Measurements from ENCODE around the gene ASTN2. TPM values are rescaled to one million over a fixed set of nuclear protein-coding genes. Genes with fewer than 3 reads are reported as not detected.
"Not testable (repeated sequence)": the region's sequence is repeated elsewhere in the genome, so short reads cannot be mapped to it uniquely, and the experiment has no call there.

Gene ASTN2
- total RNA-seq, 3 donors from 2014 or later: 1.7 to 1.8 (median 1.7) TPM

DNA sequence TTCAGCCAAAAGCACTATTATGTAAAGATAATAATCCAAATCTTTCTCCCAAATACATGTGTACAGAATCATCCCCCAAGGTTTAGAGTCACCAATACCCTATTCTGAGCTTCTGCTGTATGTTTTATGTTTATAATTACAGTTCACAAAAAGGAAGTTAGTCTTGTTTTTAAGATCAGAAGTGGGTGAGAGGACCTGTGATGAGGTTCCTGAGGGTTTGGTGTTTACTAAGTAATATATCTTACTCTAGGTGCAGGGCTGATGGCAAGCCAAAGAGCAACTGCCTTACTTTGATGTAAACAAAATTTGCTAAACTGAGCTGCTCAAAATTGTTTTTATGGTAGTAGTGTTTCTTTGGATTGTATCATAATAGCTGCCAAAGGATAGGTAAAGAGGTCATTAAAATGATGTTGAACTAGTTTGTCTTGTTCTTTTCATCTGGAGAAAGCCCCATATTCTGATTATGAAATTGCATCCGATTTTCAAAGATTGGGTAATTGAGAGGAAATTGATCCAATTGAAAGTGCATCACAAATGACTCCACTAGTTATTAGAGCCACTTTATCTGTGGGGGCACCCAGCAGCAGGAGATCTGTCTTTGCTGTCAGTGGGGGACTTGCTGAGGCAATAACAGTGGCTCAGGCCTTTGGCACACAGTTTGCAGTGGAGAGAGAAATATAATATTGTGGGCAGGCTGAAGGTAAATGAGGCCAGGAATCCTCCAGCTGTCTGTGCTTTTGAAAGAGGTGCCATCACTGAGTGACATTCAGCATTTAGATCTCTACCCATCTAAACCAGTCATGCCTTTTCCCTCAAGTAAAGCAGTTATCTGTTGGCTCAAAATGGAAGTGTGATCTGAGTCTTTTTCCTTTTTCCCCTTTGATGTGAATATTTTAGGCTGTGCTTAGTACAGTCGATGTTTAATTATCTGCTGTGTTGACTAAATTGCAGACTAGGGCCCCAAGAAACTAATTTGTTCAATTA is 713.7 kb downstream of the ASTN2 start:
- H3K36me3 Mint-ChIP-seq (ENCODE audit: insufficient read depth): peaks cover 50% of the 10 kb centered on the region
- peak; percentile 21 to 48 for ATAC-seq
- no peaks in the 10 kb centered on the region for H3K27me3 Mint-ChIP-seq (ENCODE audit: low read depth)
- peak overlapping the region; percentile 33 for H3K4me3 Mint-ChIP-seq
- peaks cover 5% of the 10 kb centered on the region for H3K9me3 Mint-ChIP-seq
- H3K4me1 Mint-ChIP-seq (ENCODE audit: low read depth): peaks cover 38% of the 10 kb centered on the region
- no peak for DNase-seq

DNA sequence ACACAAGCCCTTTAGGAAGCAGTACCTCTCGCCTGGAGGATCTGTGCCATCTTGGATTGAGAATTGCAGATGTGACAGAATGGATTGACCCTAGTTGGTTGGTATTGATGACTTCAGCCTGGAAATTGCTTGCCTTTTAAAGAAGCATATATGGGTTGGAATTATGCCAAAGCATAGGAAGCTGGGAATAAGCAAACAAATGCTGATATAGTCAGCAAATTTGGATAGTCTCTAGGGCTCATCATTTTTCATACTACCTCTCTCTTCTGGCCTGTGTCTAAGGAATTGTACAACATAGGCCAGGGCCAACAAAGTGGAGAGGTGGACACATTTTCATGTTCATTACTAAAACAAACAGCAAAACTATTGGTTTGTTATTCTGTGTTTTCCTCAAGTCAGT is 714.6 kb downstream of the ASTN2 start:
- DNase-seq (no peak), ATAC-seq (no peak)
- peaks cover 51% of the 10 kb centered on the region for H3K36me3 Mint-ChIP-seq (ENCODE audit: insufficient read depth)
- H3K4me3 Mint-ChIP-seq: no peak overlapping the region
- no peaks in the 10 kb centered on the region for H3K27me3 Mint-ChIP-seq (ENCODE audit: low read depth)
- peaks cover 46% of the 10 kb centered on the region for H3K4me1 Mint-ChIP-seq (ENCODE audit: low read depth)
- H3K9me3 Mint-ChIP-seq: peaks cover 5% of the 10 kb centered on the region

DNA sequence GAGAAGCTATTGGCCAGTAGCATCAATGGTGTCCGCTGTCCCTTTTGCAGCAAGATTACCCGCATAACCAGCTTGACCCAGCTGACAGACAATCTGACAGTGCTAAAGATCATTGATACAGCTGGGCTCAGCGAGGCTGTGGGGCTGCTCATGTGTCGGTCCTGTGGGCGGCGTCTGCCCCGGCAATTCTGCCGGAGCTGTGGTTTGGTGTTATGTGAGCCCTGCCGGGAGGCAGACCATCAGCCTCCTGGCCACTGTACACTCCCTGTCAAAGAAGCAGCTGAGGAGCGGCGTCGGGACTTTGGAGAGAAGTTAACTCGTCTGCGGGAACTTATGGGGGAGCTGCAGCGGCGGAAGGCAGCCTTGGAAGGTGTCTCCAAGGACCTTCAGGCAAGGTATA is 717.0 kb downstream of the ASTN2 start:
- ATAC-seq (no peak), DNase-seq (no peak)
- Mint-ChIP-seq H3K36me3 (ENCODE audit: insufficient read depth) (peaks cover 51% of the 10 kb centered on the region), H3K4me3 (no peak overlapping the region), H3K9me3 (peaks cover 5% of the 10 kb centered on the region), H3K27me3 (ENCODE audit: low read depth) (no peaks in the 10 kb centered on the region), H3K4me1 (ENCODE audit: low read depth) (peaks cover 55% of the 10 kb centered on the region)

DNA sequence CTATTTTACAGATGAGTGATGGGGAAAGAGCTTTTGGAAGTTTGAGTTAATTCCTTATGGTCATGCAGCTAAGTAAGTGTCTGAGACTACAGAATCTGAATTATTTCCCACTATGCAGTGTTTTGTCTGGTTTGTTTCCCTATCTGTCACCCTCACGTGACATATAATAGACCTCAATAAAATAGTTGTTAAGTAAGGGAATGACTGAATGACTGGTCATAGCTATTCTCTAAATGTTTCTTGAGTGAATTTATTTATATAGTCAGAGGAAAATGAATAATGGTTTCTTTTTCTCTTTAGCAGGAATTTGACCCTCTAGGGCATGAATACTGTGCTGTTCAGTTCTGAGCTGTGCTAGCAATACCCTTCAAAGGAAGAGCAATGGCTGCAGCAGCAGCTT is 717.5 kb downstream of the ASTN2 start:
- no peaks in the 10 kb centered on the region for H3K27me3 Mint-ChIP-seq (ENCODE audit: low read depth)
- peaks cover 5% of the 10 kb centered on the region for H3K9me3 Mint-ChIP-seq
- peaks cover 57% of the 10 kb centered on the region for H3K4me1 Mint-ChIP-seq (ENCODE audit: low read depth)
- ATAC-seq: no peak
- no peak for DNase-seq
- peaks cover 49% of the 10 kb centered on the region for H3K36me3 Mint-ChIP-seq (ENCODE audit: insufficient read depth)
- no peak overlapping the region for H3K4me3 Mint-ChIP-seq

DNA sequence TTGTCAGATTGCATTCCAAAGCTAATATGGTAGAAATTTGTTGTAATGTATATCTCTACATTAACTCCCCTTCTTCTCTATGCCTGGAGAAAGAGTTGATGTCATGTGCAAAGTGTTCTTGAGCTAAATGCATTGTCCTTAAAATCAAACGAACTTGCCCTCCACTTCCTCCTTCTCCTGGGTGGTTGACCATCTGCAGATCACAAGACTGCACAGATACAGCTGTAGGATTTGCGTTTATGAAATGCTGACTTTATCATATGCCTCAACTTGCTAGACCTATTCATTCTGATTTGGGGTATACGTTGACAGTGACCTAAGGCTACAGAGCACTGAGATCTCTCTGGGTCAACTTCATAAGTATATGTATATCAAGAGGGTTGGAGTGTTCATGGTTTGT is 719.4 kb downstream of the ASTN2 start:
- no peak for ATAC-seq
- Mint-ChIP-seq H3K4me1 (ENCODE audit: low read depth) (peaks cover 55% of the 10 kb centered on the region), H3K4me3 (no peak overlapping the region)

DNA sequence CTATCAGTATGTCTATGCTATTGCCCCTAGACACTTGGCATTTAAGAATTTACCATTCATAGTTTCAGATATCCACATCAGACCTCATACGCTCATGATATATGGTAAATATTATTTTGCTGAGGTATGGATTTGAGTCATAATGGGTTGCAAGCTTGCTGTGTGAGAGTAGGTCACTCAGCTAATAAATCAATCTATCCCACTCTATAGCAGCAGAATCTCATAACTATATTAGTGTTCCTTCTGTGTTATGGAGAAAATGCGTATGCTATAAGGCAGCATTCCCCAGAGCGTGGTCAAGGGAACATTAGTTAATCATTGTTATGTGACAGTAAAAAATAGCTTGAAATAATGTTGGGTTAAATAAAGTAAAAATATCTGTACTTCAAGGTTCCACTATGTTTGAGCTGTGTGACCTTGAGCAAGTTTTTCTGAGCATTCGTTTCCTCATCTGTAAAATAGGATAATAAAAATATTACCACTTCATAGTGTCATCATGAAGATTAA is 720.0 kb downstream of the ASTN2 start:
- H3K4me1 Mint-ChIP-seq (ENCODE audit: low read depth): peaks cover 53% of the 10 kb centered on the region
- H3K4me3 Mint-ChIP-seq: no peak overlapping the region
- no peaks in the 10 kb centered on the region for H3K27me3 Mint-ChIP-seq (ENCODE audit: low read depth)
- peaks cover 2% of the 10 kb centered on the region for H3K9me3 Mint-ChIP-seq
- ATAC-seq (no peak), DNase-seq (no peak)
- peaks cover 32% of the 10 kb centered on the region for H3K36me3 Mint-ChIP-seq (ENCODE audit: insufficient read depth)

More for the DNA sequence above, 719.4 kb downstream of the ASTN2 start:
- no peak for DNase-seq
- Mint-ChIP-seq H3K9me3 (peaks cover 5% of the 10 kb centered on the region), H3K36me3 (ENCODE audit: insufficient read depth) (peaks cover 38% of the 10 kb centered on the region), H3K27me3 (ENCODE audit: low read depth) (no peaks in the 10 kb centered on the region)

DNA sequence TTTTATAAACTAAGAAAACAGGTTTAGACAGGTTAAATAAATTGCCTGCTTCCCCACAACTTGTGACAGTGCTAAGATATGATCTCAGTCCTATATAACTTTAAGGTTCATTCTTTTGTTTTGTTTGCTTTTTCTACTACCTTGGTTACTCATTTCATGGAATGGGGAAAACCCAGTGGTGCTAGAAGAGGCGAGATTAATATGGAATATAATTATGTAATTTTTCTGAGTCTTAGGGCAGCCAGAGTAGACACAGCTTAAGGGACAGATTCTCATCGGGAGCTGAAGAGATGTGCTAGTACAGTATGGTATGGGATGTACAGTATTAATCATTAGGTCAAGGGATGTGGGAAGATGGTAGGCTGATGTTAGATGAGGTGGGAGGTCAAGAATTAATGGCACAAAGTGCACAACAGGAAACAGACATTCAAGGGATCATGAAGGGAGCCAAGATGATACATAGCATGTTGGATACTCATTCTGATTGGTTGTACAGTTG is 721.6 kb downstream of the ASTN2 start:
- Mint-ChIP-seq H3K36me3 (ENCODE audit: insufficient read depth) (peaks cover 18% of the 10 kb centered on the region), H3K27me3 (ENCODE audit: low read depth) (no peaks in the 10 kb centered on the region), H3K4me1 (ENCODE audit: low read depth) (peaks cover 65% of the 10 kb centered on the region), H3K9me3 (no peaks in the 10 kb centered on the region), H3K4me3 (no peak overlapping the region)
- DNase-seq: no peak
- no peak for ATAC-seq

DNA sequence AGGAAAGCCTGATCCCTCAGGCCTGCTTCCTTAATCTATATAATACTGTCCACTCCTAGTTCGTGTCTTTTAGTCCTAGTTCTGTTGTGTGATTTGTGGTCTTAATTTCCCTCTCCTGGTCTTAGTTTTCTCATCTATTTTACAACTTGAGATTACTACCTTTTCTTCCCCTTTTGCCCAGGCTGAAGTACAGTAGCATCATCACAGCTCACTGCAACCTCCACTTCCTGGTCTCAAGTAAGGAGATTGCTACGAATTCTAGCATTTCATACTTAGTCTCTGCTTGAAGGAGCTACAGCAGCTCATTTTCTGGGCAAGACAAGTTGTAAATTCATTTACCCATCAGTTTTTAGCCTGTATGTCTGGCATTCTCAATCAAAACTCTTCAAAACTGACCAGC is 722.2 kb downstream of the ASTN2 start:
- no peak for DNase-seq

DNA sequence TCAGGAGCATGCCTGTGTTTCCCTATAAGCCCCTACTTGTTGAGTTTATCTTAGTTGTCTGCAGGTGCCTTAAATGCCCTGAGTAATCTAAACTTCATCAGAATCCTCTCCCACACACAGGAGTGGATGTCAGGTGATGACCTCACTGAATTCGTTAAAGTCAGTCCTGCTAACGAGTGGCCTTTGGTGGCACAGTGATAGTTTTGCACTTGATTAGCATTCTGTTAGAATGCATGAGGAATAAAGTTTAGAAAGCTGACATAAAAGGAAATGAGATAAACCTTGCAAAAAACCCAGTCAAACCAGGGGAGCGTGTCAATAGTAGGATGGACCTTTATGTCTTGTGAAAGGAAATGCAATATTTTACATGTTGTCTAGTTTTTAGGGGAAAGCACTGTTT is 723.2 kb downstream of the ASTN2 start:
- no peaks in the 10 kb centered on the region for H3K9me3 Mint-ChIP-seq
- no peak overlapping the region for H3K4me3 Mint-ChIP-seq
- H3K27me3 Mint-ChIP-seq (ENCODE audit: low read depth): no peaks in the 10 kb centered on the region
- ATAC-seq: no peak
- peaks cover 4% of the 10 kb centered on the region for H3K36me3 Mint-ChIP-seq (ENCODE audit: insufficient read depth)
- DNase-seq: no peak
- H3K4me1 Mint-ChIP-seq (ENCODE audit: low read depth): peaks cover 74% of the 10 kb centered on the region

More for the DNA sequence above, 722.2 kb downstream of the ASTN2 start:
- Mint-ChIP-seq H3K4me1 (ENCODE audit: low read depth) (peaks cover 71% of the 10 kb centered on the region), H3K9me3 (no peaks in the 10 kb centered on the region), H3K4me3 (no peak overlapping the region), H3K27me3 (ENCODE audit: low read depth) (no peaks in the 10 kb centered on the region), H3K36me3 (ENCODE audit: insufficient read depth) (peaks cover 12% of the 10 kb centered on the region)
- no peak for ATAC-seq

DNA sequence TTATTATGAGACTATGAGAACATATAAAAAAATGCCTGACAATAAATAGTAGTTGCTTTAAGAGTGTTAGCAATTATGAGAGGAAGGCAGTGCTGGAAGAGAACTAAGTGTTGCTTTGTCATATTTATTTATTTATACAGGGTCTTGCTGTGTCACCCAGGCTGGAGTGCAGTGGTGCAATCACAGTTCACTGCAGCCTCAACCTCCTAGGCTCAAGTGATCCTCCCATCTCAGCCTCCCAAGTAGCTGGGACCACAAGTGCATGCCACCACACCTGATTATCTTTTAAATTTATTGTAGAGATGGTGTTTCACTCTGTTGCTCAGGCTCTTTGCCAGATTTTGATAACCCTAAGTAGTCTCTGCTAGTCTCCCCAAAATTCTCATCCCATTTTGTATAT is 724.1 kb downstream of the ASTN2 start:
- ATAC-seq; H3K4me3 Mint-ChIP-seq; DNase-seq; H3K36me3 Mint-ChIP-seq (ENCODE audit: insufficient read depth); H3K27me3 Mint-ChIP-seq (ENCODE audit: low read depth); H3K9me3 Mint-ChIP-seq: not testable (repeated sequence)
- peaks cover 75% of the 10 kb centered on the region for H3K4me1 Mint-ChIP-seq (ENCODE audit: low read depth)

DNA sequence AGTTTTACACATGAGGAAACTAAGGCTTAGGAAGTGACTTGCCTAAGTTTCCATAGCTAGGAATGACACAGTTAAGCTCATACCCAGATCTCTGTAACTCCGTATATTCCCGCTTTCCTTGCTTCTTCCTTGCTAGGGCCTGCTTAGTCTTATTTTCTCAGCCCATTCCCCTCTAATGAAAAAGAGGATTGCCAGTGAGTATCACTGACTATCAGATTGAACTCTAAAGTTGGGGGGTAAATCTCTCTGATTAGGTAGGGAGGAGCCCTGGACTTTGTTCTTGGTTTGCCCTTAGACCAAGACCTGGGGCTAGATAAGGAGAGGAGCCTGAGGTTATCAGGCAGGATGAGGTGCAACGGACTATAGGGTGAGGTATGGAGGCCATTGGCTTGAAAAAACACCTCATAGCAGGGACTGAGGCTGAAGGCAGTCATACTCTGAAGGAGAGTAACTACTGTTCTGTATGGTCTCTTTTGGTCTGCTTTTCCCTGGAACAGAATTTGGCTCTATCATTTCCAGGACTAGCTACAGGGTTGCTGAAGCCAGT is 725.3 kb downstream of the ASTN2 start:
- H3K9me3 Mint-ChIP-seq: no peaks in the 10 kb centered on the region
- H3K4me3 Mint-ChIP-seq: peak overlapping the region; percentile 88
- no peaks in the 10 kb centered on the region for H3K27me3 Mint-ChIP-seq (ENCODE audit: low read depth)
- H3K4me1 Mint-ChIP-seq (ENCODE audit: low read depth): peaks cover 68% of the 10 kb centered on the region
- H3K36me3 Mint-ChIP-seq (ENCODE audit: insufficient read depth): no peaks in the 10 kb centered on the region
- ATAC-seq (no peak), DNase-seq (no peak)

DNA sequence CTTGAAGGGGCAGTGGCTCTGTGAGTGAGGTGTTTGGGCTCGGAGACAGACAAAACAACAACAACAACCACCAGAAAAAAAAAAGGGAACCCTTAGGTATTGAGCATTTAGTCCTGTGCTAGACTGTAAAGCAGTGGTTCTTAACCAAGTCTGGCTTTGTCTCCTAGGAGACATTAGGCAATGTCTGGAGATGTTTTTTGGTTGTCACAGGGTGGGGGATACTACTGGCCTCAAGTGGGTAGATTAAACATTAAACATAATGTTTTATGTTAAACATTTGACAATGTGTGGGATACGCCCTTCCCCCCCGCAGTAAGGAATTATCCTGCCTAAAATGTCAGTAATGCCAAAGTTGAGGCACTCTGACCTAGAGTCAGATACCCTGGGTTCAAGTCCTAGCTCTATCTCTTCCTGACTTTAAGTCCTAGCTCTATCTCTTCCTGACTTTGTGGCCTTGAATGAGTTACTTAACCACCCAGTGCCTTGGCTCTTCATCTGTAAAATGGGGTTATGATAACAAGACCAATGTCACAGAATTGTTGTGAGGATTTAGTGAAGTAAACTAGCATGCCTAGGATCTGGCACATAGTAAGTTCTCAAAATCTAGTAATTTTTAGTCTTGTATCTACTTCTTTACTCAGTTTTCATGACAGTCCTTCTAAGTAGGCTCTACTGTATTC is 725.9 kb downstream of the ASTN2 start:
- ATAC-seq (no peak), DNase-seq (no peak)
- peaks cover 68% of the 10 kb centered on the region for H3K4me1 Mint-ChIP-seq (ENCODE audit: low read depth)
- H3K36me3 Mint-ChIP-seq (ENCODE audit: insufficient read depth): no peaks in the 10 kb centered on the region
- H3K4me3 Mint-ChIP-seq: peak overlapping the region; percentile 88
- no peaks in the 10 kb centered on the region for H3K27me3 Mint-ChIP-seq (ENCODE audit: low read depth)
- H3K9me3 Mint-ChIP-seq: no peaks in the 10 kb centered on the region

DNA sequence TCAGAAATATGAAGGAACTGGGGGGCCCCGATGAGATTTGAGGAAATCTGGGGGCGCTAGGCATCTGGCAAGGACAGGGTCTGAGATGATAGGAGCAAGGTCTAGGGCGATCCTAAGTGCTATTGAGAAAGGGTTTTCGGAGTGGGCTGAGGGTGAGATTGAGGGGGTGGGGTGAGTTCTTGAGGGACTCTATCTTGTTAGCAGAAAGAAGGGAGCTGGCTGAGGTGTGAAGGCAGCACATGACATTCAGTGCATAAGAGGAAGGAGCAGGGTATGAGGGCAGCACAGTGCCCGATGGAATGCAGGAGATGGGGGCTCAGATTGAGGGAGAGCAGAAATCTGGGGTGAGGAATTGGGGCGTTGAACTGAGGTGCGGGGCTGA is 727.1 kb downstream of the ASTN2 start:
- no peak for DNase-seq
- no peaks in the 10 kb centered on the region for H3K36me3 Mint-ChIP-seq (ENCODE audit: insufficient read depth)
- no peaks in the 10 kb centered on the region for H3K27me3 Mint-ChIP-seq (ENCODE audit: low read depth)
- H3K9me3 Mint-ChIP-seq: no peaks in the 10 kb centered on the region
- peak overlapping the region; percentile 88 for H3K4me3 Mint-ChIP-seq
- peak; percentile 2 to 15 for ATAC-seq
- peaks cover 61% of the 10 kb centered on the region for H3K4me1 Mint-ChIP-seq (ENCODE audit: low read depth)

DNA sequence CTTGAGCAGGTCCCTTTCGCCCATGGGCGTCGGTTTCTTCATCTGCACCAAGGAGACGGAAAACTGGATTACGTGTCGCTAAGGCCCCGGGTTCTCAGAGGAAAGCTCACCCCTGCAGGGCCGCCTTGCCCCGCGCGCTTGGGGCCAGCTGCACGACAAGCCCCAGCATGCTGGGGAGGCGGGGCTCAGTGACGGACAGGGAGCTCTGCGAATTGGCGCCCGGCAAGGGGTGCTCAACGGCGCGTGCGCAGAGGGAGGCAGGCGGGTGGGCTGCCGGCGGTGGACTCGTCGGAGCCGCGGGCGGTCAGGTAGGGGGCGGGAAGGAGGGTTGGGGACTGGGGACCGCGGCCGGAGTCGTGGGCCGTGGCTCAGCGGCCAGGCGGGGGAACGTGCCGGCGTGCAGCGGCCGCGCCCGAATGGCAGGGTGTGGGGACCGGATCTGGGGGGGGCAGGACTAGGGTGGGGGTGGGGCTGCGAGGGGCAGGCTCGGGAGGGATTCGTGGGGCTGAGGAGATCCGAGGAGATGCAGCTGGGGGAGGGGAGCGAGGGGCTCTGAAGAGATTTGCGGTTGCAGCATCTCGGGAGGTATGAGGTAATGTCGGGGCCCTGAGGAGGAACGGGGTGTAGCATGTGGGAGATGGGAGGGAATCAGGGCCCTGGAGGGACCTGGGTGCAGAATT is 727.6 kb downstream of the ASTN2 start, which contains the start of gene TRIM32:
TSS of gene TRIM32 (plus strand) at position 232 of the 680 bp plus-strand sequence. CDS start 10,438 bp downstream, outside the sequence.
- DNase-seq (peak; percentile 91), ATAC-seq (peak; percentile 99)
- H3K9me3 Mint-ChIP-seq: no peaks in the 10 kb centered on the region
- no peaks in the 10 kb centered on the region for H3K27me3 Mint-ChIP-seq (ENCODE audit: low read depth)
- H3K4me1 Mint-ChIP-seq (ENCODE audit: low read depth): peaks cover 55% of the 10 kb centered on the region
- no peaks in the 10 kb centered on the region for H3K36me3 Mint-ChIP-seq (ENCODE audit: insufficient read depth)
- H3K4me3 Mint-ChIP-seq: peak within 1 kb of the TSS; percentile 88
